GM12891 (cell line): Measurements from ENCODE around the gene SEC24D.

Experiments
- POLR2A ChIP-seq: IDR thresholded peaks from 2 replicates; pipeline ENCODE4 v1.6.1; 2011; ENCODE audit warnings: low read depth, low read length, control low read depth
- POLR2AphosphoS5 ChIP-seq: IDR thresholded peaks from 2 replicates; pipeline ENCODE4 v1.6.1; 2011; ENCODE audit warnings: low read depth, low read length, control low read depth
- SPI1 ChIP-seq: IDR thresholded peaks from 2 replicates; pipeline ENCODE4 v1.6.1; 2011; ENCODE audit warnings: low read depth, low read length, control low read depth
- TAF1 ChIP-seq: IDR thresholded peaks from 2 replicates; pipeline ENCODE4 v1.6.1; 2011; ENCODE audit warnings: low read depth, low read length, control low read depth

DNA sequence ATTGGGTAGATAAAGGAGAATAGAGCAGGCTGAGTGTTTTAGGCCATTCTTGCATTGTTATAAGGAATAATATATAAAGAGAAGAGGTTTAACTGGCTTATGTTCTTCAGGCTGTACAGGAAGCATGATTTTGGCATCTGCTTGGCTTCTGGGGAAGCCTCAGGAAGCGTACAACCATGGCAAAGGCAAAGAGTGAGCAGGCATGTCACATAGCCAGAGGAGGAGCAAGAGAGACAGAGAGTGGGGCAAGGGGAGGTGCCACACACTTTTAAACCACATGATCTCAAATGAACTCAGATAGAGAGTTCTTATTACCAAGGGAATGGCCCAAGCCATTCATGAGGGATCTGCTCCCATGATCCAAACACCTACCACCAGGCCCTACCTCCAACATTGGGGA, 155.1 kb downstream of the SEC24D start:
- TF ChIP-seq POLR2AphosphoS5 (no peak), TAF1 (no peak), POLR2A (no peak), SPI1 (no peak)
